MM.1S (cell line): ENCODE results near the gene LRP5.

Source experiments
- CTCF ChIP-seq: fragments of 300-600 bp; sonication (generic); IDR thresholded peaks from 2 replicates; pipeline ENCODE4 v1.5.1; 2016; ENCODE audit warnings: antibody characterized with exemption, low read length, mixed read lengths
- EZH2 ChIP-seq: fragments of 300-600 bp; sonication (generic); optimal IDR thresholded peaks from 2 replicates; pipeline ENCODE3; 2017; ENCODE audit warnings: low read depth, mild to moderate bottlenecking, antibody characterized with exemption, low read length, mixed read lengths
- EZH2phosphoT487 ChIP-seq: fragments of 300-600 bp; sonication (generic); IDR thresholded peaks from 2 replicates; pipeline ENCODE4 v1.6.1; 2018; ENCODE audit warnings: antibody characterized with exemption, low read length

- TF ChIP-seq CTCF (no peak), EZH2 (no peak), EZH2phosphoT487 (no peak)
Observed at GRCh38 chr11:68329536-68329935, 17.1 kb downstream of the LRP5 start.
